ENCODE measurements around the gene CA12.

The CA12 gene

GRCh38 chr15:63374686-63375520, 6.7 kb downstream of the CA12 start:
- peak; percentile 32 to 51 for DNase-seq (ENCODE audit: low read depth in 2 of 2)

- DNase-seq (ENCODE audit: low read depth in 2 of 2) = no peak
These were observed 7.6 kb downstream of the CA12 start for GRCh38 chr15:63373866-63374548.

GRCh38 chr15:63373330-63373729, 8.3 kb downstream of the CA12 start:
- no peak for DNase-seq (ENCODE audit: low read depth in 2 of 2)

- DNase-seq (ENCODE audit: low read depth in 2 of 2) = no peak
These were observed 8.9 kb downstream of the CA12 start for GRCh38 chr15:63372753-63373152.

- peak in 1 of 2 donors; percentile 25 for DNase-seq (ENCODE audit: low read depth in 2 of 2)
These were observed 9.5 kb downstream of the CA12 start for GRCh38 chr15:63372018-63372705.

- no peak for DNase-seq (ENCODE audit: low read depth in 2 of 2)
These were observed 10.2 kb downstream of the CA12 start for GRCh38 chr15:63371297-63371918.

- no peak for DNase-seq (ENCODE audit: low read depth in 2 of 2)
These were observed 10.9 kb downstream of the CA12 start for GRCh38 chr15:63370764-63371163.

GRCh38 chr15:63369781-63370180, 11.9 kb downstream of the CA12 start:
- DNase-seq (ENCODE audit: low read depth in 2 of 2) = no peak

GRCh38 chr15:63369296-63369695, 12.3 kb downstream of the CA12 start:
- no peak for DNase-seq (ENCODE audit: low read depth in 2 of 2)

- no peak for DNase-seq (ENCODE audit: low read depth in 2 of 2)
These were observed 13.1 kb downstream of the CA12 start for GRCh38 chr15:63368503-63368902.

- DNase-seq (ENCODE audit: low read depth in 2 of 2) = no peak
These were observed 13.7 kb downstream of the CA12 start for GRCh38 chr15:63367900-63368299.

GRCh38 chr15:63367390-63367789, 14.3 kb downstream of the CA12 start:
- no peak for DNase-seq (ENCODE audit: low read depth in 2 of 2)

GRCh38 chr15:63366451-63366850, 15.2 kb downstream of the CA12 start:
- no peak for DNase-seq (ENCODE audit: low read depth in 2 of 2)

- DNase-seq (ENCODE audit: low read depth in 2 of 2) = no peak
These were observed 16.4 kb downstream of the CA12 start for GRCh38 chr15:63365273-63365680.

- DNase-seq (ENCODE audit: low read depth in 2 of 2) = no peak
These were observed 17.0 kb downstream of the CA12 start for GRCh38 chr15:63364399-63365272.

GRCh38 chr15:63363292-63363691, 18.4 kb downstream of the CA12 start:
- no peak for DNase-seq (ENCODE audit: low read depth in 2 of 2)

GRCh38 chr15:63362885-63363284, 18.8 kb downstream of the CA12 start:
- DNase-seq (ENCODE audit: low read depth in 2 of 2) = no peak

GRCh38 chr15:63362196-63362595, 19.4 kb downstream of the CA12 start:
- no peak for DNase-seq (ENCODE audit: low read depth in 2 of 2)

- DNase-seq (ENCODE audit: low read depth in 2 of 2) = no peak
These were observed 21.5 kb downstream of the CA12 start for GRCh38 chr15:63360170-63360569.

GRCh38 chr15:63358241-63359029, 23.2 kb downstream of the CA12 start:
- no peak for DNase-seq (ENCODE audit: low read depth in 2 of 2)
